GM23338 (cell line): ENCODE measurements around the gene ITGA1. TPM values are rescaled to one million over a fixed set of nuclear protein-coding genes. Genes with fewer than 3 reads are reported as not detected.
"Not testable (repeated sequence)": the region's sequence is repeated elsewhere in the genome, so short reads cannot be mapped to it uniquely, and the experiment has no call there.

ENCODE experiments used
- ATAC-seq: fragments of 200-7000 bp; cut with Tn5 transposase; 3 replicates; pipeline ENCODE4 v1.9.1; 2020
- DNase-seq: peaks from one replicate; pipeline ENCODE4 v3.0.0-alpha.2; 2015; ENCODE audit warnings: low spot score
- H2AFZ ChIP-seq: fragments of 200-600 bp; sonication (generic); 2 replicates; pipeline ENCODE4 v1.8.0; 2016; ENCODE audit warnings: antibody characterized with exemption, mild to moderate bottlenecking, moderate library complexity
- H3F3A ChIP-seq: fragments of 200-600 bp; sonication (generic); replicated peaks from 2 replicates; pipeline ENCODE4 v1.8.0; 2017; ENCODE audit warnings: antibody characterized with exemption, mixed run types, low read depth
- H3K27ac ChIP-seq: fragments of 200-600 bp; sonication (generic); 2 replicates; pipeline ENCODE4 v1.6.1; 2016; ENCODE audit warnings: low read depth
- H3K27me3 ChIP-seq: fragments of 200-600 bp; sonication (generic); 2 replicates; pipeline ENCODE4 v1.8.0; 2016; ENCODE audit warnings: mild to moderate bottlenecking, mixed run types, moderate library complexity; ENCODE audit not compliant: insufficient read depth
- H3K36me3 ChIP-seq: fragments of 200-600 bp; sonication (generic); 2 replicates; pipeline ENCODE4 v1.8.0; 2016; ENCODE audit warnings: mild to moderate bottlenecking; ENCODE audit not compliant: insufficient read depth
- H3K4me1 ChIP-seq: fragments of 200-600 bp; sonication (generic); 2 replicates; pipeline ENCODE4 v1.8.0; 2016; ENCODE audit warnings: mild to moderate bottlenecking, moderate library complexity; ENCODE audit not compliant: insufficient read depth
- H3K4me2 ChIP-seq: fragments of 200-600 bp; sonication (generic); 2 replicates; pipeline ENCODE4 v1.7.1; 2017; ENCODE audit warnings: mixed run types
- H3K4me3 ChIP-seq: fragments of 200-600 bp; sonication (generic); 2 replicates; pipeline ENCODE4 v1.6.1; 2016; ENCODE audit warnings: mixed run types
- H3K79me2 ChIP-seq: fragments of 200-600 bp; sonication (generic); replicated peaks from 2 replicates; pipeline ENCODE4 v1.8.0; 2017; ENCODE audit warnings: mild to moderate bottlenecking; ENCODE audit not compliant: insufficient read depth
- H3K9me2 ChIP-seq: fragments of 200-600 bp; sonication (generic); 2 replicates; pipeline ENCODE4 v1.8.0; 2017; ENCODE audit not compliant: insufficient read depth
- H4K20me1 ChIP-seq: fragments of 200-600 bp; sonication (generic); replicated peaks from 2 replicates; pipeline ENCODE4 v1.8.0; 2017; ENCODE audit warnings: mild to moderate bottlenecking; ENCODE audit not compliant: insufficient read depth
- H3K27ac Mint-ChIP-seq: 2 replicates; pipeline ENCODE4 v1.8.0; 2020; ENCODE audit warnings: inconsistent platforms, mild to moderate bottlenecking, moderate library complexity, mixed read lengths
- H3K27me3 Mint-ChIP-seq: 3 replicates; pipeline ENCODE4 v1.8.0; 2022; ENCODE audit warnings: low read depth, mild to moderate bottlenecking, moderate library complexity, mixed read lengths, inconsistent platforms; ENCODE audit not compliant: insufficient read depth, poor library complexity
- H3K36me3 Mint-ChIP-seq: 3 replicates; pipeline ENCODE4 v1.8.0; 2021; ENCODE audit warnings: low read depth, mild to moderate bottlenecking, inconsistent platforms, moderate library complexity, mixed read lengths
- H3K4me1 Mint-ChIP-seq: 3 replicates; pipeline ENCODE4 v1.8.0; 2020; ENCODE audit warnings: mild to moderate bottlenecking, inconsistent platforms, mixed read lengths
- H3K4me3 Mint-ChIP-seq: 3 replicates; pipeline ENCODE4 v1.8.0; 2021; ENCODE audit warnings: moderate library complexity, mild to moderate bottlenecking, inconsistent platforms, mixed read lengths
- H3K9me3 Mint-ChIP-seq: 3 replicates; pipeline ENCODE4 v1.8.0; 2020; ENCODE audit warnings: moderate library complexity, mild to moderate bottlenecking, inconsistent platforms, mixed read lengths
- CREB1 ChIP-seq: fragments of 250-450 bp; sonication (Bioruptor Pico); IDR thresholded peaks from 2 replicates; pipeline ENCODE4 v1.5.0; 2020; ENCODE audit warnings: low read depth, mild to moderate bottlenecking, moderate library complexity
- CTCF ChIP-seq, 2 experiments: fragments of 200-600 bp in 1 of 2; sonication (generic) in 1 of 2; conservative IDR thresholded peaks; 2 replicates each; pipeline versions ENCODE4 v1.5.1 to v1.6.1; 2016 to 2017; ENCODE audit warnings: antibody characterized with exemption in 2 of 2, low read depth in 2 of 2, mild to moderate bottlenecking in 2 of 2, moderate library complexity in 1 of 2
- EZH2phosphoT487 ChIP-seq: fragments of 200-600 bp; sonication (generic); IDR thresholded peaks from one replicate; pipeline ENCODE4 v1.8.1; 2018; ENCODE audit warnings: antibody characterized with exemption; ENCODE audit not compliant: unreplicated experiment
- POLR2AphosphoS5 ChIP-seq: IDR thresholded peaks from 2 replicates; pipeline ENCODE4 v1.6.1; 2016; ENCODE audit warnings: antibody characterized with exemption, low read depth
- STAT1 ChIP-seq: IDR thresholded peaks from one replicate; pipeline ENCODE4 v1.6.1; 2016; ENCODE audit warnings: antibody characterized with exemption; ENCODE audit not compliant: unreplicated experiment
- ZNF462 ChIP-seq: fragments of 250-450 bp; sonication (Bioruptor Pico); IDR thresholded peaks from 2 replicates; pipeline ENCODE4 v1.5.0; 2020; ENCODE audit warnings: mild to moderate bottlenecking, moderate library complexity
- polyA plus RNA-seq: library from polyadenylated mRNA; unstranded; fragments of >200 nt; fragmentation: Nextera tagmentation; extraction: Ambion mirVana; gene quantifications from 2 replicates; pipeline ENCODE4 v1.2.1, GENCODE V29; 2016
- total RNA-seq: library from RNA; depleted of rRNA; stranded (reverse); fragments of >200 nt; shearing (Covaris generic); gene quantifications from 2 replicates; pipeline ENCODE4 v1.2.3, GENCODE V29; 2014
- TF ChIP-seq, protein P1 (sequence below): IDR thresholded peaks from one replicate; pipeline ENCODE4 v1.6.1; 2018; ENCODE audit warnings: antibody characterized with exemption; ENCODE audit not compliant: unreplicated experiment

The ITGA1 gene
- total and polyA plus RNA-seq, 2 experiments from 2014 or later: 1.8 to 4.9 TPM

- no peak for TF ChIP-seq POLR2AphosphoS5
- no peak for TF ChIP-seq STAT1
- no peak for TF ChIP-seq ZNF462 (CRISPR knock-in tag)
Observed at GRCh38 chr5:52844885-52845284, 57.2 kb downstream of the ITGA1 start (continued).

GRCh38 chr5:52846182-52846842 is 58.6 kb downstream of the ITGA1 start:
- H3K79me2 ChIP-seq: no peaks in the 10 kb centered on the region
- Mint-ChIP-seq H3K27me3 (no peaks in the 10 kb centered on the region), H3K4me1 (no peaks in the 10 kb centered on the region), H3K36me3 (no peaks in the 10 kb centered on the region), H3K4me3 (no peak overlapping the region), H3K9me3 (no peaks in the 10 kb centered on the region), H3K27ac (no peak overlapping the region; the same call in 1 of the 2 replicates)
- H3K4me3 ChIP-seq: no peak overlapping the region
- no peaks in the 10 kb centered on the region for H3K36me3 ChIP-seq
- H3K27me3 ChIP-seq: no peaks in the 10 kb centered on the region
- no peak overlapping the region for H2AFZ ChIP-seq
- no peak for DNase-seq
- H3K9me2 ChIP-seq: peaks cover 5% of the 10 kb centered on the region; the same call in 1 of the 2 replicates
- no peaks in the 10 kb centered on the region for H3F3A ChIP-seq
- ATAC-seq: no peak
- H4K20me1 ChIP-seq: no peaks in the 10 kb centered on the region
- TF ChIP-seq POLR2AphosphoS5 (no peak), EZH2phosphoT487 (no peak), STAT1 (no peak), CTCF (conservative IDR thresholded peaks at IDR 0.05; ENCODE audit: low read depth in 2 of 2) (no peak), CREB1 (CRISPR knock-in tag) (no peak)
- TF ChIP-seq, protein P1, sequence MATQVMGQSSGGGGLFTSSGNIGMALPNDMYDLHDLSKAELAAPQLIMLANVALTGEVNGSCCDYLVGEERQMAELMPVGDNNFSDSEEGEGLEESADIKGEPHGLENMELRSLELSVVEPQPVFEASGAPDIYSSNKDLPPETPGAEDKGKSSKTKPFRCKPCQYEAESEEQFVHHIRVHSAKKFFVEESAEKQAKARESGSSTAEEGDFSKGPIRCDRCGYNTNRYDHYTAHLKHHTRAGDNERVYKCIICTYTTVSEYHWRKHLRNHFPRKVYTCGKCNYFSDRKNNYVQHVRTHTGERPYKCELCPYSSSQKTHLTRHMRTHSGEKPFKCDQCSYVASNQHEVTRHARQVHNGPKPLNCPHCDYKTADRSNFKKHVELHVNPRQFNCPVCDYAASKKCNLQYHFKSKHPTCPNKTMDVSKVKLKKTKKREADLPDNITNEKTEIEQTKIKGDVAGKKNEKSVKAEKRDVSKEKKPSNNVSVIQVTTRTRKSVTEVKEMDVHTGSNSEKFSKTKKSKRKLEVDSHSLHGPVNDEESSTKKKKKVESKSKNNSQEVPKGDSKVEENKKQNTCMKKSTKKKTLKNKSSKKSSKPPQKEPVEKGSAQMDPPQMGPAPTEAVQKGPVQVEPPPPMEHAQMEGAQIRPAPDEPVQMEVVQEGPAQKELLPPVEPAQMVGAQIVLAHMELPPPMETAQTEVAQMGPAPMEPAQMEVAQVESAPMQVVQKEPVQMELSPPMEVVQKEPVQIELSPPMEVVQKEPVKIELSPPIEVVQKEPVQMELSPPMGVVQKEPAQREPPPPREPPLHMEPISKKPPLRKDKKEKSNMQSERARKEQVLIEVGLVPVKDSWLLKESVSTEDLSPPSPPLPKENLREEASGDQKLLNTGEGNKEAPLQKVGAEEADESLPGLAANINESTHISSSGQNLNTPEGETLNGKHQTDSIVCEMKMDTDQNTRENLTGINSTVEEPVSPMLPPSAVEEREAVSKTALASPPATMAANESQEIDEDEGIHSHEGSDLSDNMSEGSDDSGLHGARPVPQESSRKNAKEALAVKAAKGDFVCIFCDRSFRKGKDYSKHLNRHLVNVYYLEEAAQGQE: no peak
- no peaks in the 10 kb centered on the region for H3K4me1 ChIP-seq
- H3K4me2 ChIP-seq: no peak overlapping the region
- no peak overlapping the region for H3K27ac ChIP-seq

DNA sequence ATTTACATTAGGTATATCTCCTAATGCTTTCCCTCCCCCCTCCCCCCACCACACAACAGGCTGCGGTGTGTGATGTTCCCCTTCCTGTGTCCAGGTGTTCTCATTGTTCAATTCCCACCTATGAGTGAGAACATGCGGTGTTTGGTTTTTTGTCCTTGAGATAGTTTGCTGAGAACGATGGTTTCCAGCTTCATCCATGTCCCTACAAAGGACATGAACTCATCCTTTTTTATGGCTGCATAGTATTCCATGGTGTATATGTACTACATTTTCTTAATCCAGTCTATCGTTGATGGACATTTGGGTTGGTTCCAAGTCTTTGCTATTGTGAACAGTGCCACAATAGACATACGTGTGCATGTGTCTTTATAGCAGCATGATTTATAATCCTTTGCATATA is 61.0 kb downstream of the ITGA1 start:
- not testable (repeated sequence) for H3K79me2 ChIP-seq, H3K4me1 Mint-ChIP-seq, DNase-seq, H3K27ac ChIP-seq, H3K4me3 ChIP-seq, H3K27ac Mint-ChIP-seq, H3K9me2 ChIP-seq, H3K36me3 ChIP-seq, H3K4me1 ChIP-seq, H4K20me1 ChIP-seq, H2AFZ ChIP-seq, H3K27me3 Mint-ChIP-seq, H3K9me3 Mint-ChIP-seq, H3F3A ChIP-seq, ATAC-seq, H3K4me2 ChIP-seq, H3K4me3 Mint-ChIP-seq, H3K36me3 Mint-ChIP-seq, H3K27me3 ChIP-seq
